GM15510 (cell line): ENCODE measurements around the gene PTPRD.

Experiments
- POLR2A ChIP-seq: IDR thresholded peaks from 3 replicates; pipeline ENCODE4 v1.6.1; 2011; ENCODE audit warnings: borderline replicate concordance; ENCODE audit not compliant: insufficient read length; ENCODE audit errors: extremely low read depth

PTPRD gene

DNA sequence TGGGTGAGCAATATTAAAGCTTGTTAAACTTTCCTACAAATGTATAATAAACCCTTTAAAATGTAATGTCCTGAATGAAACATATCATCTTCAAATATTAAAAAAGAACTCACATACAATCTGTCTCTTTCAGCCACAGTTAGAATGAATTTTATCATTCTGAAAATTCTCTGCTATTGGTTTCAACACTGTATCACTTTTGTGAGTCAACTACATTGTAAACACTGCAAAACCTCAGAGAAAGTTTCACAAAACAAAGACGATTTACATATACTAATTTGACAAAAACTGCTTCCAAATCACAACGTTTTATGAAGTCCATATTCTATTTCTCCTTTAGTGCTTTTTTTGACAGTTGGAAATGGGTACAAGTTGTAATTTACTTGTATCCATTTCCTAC is 1781.2 kb downstream of the PTPRD start:
- no peak for TF ChIP-seq POLR2A

DNA sequence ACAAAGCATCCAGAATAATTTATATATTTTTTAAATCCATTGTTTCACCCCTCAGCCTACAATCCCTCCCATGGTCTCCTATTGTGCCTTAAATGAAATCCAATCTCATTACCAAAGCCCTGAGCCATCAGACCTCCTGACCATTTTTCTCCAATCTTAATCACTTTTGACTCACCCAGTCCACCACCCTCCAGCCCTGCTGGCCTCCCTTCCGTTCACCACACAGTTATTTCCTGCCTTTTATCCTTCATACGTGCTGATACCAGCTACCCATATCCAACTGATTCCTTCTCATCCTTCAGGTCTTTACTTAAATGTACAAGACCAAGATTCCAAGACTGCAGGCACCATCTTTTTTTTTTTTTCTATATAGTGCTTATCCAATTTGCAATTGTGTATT is 1786.5 kb downstream of the PTPRD start:
- TF ChIP-seq POLR2A = no peak

DNA sequence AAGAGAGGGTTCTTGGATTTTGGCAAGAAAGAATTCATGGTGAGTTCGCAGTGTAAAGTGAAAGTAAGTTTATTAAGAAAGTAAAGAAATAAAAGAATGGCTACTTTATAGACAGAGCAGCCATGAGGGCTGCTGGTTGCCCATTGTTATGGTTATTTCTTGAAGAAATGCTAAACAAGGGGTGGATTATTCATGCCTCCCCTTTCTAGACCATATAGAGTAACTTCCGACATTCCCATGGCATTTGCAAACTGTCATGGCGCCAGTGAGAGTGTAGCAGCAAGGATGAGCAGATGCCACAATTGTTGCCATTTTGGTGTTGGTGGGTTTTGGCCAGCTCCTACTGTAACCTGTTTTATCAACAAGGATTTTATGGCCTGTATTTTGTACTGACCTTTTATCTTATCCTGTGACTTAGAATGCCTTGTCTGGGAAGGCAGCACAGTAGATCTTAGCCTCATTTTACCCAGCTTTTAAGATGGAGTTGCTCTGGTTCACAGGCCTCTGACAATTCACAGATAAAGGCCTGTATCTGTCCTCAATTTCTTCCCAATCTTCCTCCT is 1787.1 kb downstream of the PTPRD start:
- no peak for TF ChIP-seq POLR2A

DNA sequence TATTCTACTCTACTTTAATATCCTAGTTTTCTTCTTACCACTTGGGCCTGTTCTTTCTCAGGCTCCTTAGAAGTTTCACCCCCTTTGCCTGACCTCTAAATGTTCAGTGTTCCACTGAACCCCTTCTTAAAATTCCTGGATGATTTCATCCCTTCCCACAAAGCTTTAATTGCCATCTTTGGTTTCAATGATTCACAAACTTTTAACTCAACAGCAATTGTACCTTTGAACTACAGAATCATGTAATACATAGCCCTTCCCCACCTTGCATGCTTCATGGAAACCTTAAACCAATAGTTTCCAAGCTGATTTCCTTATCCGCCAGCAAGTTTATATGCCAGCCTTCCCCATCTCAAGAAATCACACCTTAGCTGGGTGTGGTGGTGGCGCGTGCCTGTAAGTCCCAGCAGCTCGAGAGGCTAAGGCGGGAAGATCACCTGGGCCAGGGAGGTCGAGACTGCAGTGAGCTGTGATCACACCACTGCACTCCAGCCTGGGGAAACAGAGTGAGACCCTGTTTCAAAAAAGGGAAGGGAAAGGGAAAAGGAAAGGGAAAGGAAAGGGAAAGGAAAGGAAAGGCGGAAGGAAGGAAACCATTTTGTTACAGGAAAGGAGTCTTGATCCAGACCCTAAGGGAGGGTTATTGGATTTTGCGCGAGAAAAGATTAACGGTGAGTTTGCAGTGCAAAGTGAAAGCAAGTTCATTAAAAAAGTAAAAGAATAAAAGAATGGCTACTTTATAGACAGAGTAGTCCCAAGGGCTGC is 1789.5 kb downstream of the PTPRD start:
- no peak for TF ChIP-seq POLR2A

DNA sequence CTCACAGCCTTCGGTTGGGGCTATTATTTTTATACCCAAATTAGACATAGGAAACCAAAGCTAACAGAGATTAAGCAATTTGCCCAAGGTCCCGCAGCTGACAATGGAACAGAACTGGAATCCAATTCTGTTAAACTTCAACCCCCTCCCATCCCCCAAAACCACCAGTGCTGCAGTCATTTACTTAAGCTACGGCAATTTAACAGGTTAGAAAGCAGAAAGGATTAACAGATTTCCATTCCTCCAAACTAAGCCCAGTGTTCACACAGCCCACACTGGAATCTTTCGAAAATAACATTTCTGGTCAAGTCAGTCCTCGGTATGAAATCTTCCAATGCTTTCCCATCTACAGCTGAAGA is 1790.2 kb downstream of the PTPRD start:
- TF ChIP-seq POLR2A = no peak

DNA sequence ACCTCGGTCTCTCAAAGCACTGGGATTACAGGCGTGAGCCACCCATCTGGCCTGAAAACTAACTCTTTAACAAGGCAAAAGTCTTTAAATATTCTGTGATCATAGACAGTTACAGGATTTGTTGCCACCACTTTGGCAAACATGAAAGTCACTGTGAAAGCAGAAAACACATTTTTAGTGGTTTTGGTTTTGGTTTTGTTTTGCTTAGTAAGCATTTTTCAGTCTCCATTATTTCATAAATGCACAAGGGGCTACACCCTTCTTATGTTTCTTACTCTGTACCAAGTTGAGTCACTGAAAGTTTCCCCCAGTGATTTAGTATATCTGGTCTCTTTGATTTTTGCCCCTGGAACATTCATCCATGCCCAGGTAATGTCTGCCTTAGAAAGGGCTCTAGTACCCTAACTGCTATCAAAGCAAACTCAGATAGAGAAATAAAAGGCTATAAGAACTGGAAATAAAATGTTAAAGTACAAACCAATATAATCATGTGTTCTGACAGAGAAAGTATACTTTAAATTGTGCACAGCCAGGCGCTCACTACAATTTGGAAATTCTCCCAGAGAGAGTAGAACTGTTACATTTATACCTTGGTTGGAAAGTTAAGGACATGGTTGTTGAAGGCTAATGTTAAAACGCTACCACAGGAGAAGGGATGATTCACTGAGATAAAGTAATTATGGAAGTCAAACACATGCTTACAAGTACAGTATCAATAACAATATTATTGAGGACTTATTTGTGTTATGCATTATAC is 1790.7 kb downstream of the PTPRD start:
- TF ChIP-seq POLR2A = no peak

DNA sequence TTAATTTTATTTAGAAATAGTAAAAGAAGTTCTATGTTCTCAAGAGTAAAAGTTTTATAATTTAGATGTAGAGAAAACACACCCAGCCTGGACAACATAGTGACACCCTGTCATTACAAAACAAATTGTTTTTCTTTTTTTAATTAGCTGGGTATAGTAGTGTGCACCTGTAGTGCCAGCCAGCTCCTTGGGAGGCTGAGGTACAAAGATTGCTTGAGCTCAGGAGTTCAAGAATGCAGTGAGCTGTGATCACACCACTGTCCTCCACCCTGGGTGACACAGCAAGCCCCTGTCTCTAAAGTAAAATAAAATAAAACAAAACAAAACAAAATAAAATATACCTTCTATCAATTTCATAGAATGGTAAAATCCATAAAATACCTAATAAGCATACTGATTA is 1795.5 kb downstream of the PTPRD start:
- TF ChIP-seq POLR2A = no peak

DNA sequence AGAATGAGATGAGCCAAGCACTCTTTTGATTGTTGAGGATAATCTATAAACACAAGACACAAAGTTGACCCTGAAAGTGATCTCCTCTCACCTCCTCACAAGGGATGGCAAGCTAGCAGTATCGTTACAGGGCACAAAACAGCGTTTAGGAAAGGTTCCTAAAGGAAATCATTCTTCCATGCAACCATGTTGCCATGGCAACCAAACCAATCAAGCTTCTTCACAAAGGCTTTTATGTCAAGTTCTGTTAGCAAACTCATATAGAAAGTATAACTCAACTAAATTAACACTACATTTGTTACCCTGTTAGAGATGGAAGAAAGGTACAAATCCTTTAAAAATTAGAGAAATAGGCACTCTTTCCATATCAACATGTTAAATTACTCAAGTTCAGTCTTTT is 1796.4 kb downstream of the PTPRD start:
- TF ChIP-seq POLR2A = no peak

DNA sequence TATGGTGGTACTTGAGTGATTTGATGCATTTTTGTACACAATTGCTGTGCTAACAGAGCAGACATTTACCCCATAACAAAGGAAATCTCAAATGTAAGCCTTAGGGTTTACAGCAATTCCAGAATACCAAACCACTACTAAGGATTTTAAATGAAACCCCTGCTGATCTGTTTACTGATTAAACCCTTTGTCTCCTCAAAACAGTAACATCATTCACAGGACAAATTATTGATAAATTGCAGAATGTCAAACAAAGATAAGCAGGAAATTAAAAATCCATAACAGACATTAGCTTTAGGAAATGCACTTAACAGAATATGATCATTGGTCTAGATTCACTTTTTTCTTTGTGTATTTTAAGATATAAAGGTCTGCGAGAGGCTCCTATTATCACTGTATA is 1796.9 kb downstream of the PTPRD start:
- TF ChIP-seq POLR2A = no peak

DNA sequence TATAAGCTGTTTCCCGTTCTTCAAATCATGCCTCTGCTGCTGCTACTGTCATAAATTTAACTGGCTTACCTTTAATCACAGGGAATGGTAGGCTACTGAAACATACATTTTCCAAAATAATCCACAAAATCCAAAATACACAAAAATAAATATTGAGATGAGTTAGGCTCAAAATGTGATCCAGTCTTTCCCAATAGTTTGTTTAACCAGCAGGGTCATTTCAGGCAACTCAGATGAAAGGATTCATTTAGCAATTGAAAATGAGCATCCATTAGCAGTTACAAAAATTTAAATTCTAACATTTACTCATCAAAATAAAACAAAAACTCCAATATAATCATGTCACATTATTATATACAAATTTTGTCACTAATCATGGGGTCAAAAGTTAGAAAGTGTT is 1797.6 kb downstream of the PTPRD start:
- TF ChIP-seq POLR2A = no peak

DNA sequence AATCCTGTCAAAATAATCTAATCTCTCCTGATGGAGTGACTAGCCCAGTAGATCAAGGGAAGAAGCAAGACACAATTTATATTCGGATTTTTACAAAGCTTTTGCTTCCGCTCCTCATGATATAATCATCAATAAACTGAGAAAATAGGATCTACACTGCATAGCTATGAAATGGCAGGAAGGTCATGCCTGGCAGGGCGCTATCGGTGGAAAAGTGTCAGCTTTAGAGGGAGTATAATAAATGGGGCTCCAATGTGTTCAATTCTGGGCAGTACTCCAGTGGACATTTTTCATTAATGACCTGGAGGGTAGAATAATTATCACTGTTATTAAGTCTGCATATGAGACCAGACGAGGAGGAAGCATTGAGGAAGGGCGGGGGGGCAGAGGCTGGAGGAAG is 1799.9 kb downstream of the PTPRD start:
- no peak for TF ChIP-seq POLR2A

DNA sequence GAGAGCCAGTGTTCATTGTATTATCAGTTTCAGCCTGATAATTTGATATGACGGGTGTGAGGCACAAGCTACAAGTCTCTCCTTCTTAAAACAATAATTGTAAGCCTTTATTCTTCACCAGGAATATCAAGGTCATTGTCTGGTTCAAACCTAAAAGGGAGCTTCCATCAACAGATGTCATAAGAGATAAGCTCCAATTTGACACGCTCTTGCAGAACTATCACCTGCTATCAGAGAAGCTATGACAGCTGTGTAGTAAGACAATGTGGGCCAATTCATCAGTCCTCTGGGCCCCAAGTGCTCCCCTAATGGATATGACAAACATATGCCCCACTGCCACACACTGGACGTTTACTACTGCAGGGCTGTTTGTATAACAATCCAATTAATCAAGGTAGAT is 1803.1 kb downstream of the PTPRD start:
- TF ChIP-seq POLR2A = no peak

DNA sequence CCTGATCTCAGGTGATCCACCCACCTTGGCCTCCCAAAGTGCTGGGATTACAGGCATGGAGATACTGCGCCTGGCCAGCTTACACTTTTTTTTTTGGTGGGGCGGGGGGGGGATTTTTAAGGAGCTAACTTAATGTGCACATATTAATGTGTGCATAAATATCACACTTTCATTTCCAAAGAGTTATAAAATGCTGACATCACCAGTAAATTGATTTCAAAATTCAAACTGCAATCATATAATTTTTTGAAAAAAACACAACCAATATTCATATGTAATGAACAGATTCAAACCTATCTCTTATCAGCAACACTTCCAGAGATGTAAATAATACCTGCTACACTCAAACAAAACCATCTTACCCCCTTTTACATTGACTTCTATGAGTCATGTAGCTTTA is 1806.7 kb downstream of the PTPRD start:
- no peak for TF ChIP-seq POLR2A

DNA sequence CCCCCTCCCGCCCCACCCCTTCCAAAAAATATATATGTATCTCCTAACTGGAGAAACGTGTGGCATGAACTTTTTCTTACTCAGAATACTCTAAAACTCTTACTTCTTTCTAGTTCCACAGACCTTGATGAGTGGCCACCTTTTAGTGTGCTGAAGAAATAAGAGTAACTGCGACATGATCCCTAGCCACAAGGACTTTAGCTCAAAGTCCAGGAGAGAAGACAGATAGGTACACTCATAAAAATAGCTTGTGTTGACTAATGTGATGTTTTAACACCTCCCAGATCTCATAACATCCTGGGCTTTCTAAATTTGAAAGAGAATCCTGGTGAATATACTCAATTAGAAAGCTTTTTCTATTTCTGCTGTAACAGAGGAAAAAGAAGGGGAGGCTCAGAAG is 1808.2 kb downstream of the PTPRD start:
- no peak for TF ChIP-seq POLR2A

DNA sequence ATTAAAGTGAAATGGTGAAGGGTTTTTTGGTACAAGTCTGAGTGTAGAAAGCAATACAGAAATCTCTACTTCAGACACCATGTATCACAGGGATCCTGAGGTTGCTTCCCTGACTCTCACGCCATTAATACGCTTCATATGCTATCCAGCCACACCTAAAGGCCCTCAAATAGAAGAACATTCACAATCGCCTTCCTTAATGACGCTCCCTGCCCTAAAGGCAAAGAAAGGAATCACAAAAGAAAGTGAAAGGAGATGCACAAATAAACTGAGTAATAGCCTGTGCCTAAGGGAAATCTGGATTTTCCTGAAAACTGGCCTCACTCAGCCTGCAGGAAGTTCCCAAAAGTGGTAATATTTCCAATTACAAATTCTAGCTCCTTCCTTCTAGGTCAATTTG is 1810.6 kb downstream of the PTPRD start:
- no peak for TF ChIP-seq POLR2A

DNA sequence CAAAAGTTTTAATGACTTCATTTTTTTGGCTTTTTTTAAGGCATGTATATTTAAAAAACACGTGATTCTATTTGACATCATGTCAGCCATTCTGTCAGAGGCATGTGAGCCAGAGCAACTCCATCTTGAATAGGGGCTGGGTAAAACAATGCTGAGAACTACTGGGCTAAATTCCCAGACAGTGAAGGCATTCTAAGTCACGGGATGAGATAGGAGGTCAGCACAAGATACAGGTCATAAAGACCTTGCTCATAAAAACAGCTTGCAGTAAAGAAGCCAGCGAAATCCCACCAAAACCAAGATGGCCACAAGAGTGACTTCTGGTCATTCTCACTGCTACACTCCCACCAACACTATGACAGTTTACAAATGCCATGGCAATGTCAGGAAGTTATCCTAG is 1812.6 kb downstream of the PTPRD start:
- TF ChIP-seq POLR2A = no peak

DNA sequence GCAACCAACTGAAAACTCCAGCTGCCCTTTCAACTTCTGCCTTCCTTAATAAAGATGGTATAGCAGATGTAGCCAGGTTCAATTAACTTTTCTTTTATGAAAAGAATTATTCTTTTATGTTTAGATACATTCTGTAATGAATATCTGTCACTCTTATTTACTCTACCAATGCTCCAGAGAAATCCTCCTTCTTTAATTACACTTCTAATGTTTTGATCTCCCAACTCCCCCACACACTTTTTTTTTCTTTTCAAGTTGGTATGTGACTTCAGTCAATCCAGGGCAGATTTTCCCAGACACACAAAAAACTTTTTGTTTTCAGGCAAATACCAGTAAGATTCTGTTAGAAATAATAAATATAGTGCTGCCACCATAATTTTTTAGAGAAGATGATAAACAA is 1813.2 kb downstream of the PTPRD start:
- no peak for TF ChIP-seq POLR2A

DNA sequence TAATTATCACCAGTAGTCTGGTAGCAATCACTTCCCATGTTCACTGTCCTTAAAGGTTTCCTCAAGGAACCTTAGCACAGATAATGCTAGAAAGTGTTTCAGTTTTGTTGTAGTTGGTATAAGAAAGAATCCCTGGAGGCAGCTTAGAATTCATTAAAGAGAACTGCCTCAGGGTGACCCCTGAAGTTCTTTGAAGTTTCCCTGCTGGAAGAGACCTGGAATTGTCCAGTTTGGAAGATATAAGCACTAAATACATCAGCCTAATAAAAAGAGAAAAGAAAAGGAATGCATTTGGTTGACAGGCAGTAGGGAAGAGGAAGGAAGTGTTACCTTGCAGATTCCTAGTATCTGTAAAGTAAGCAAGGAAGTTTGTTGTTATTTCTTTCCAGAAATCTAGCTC is 1813.6 kb downstream of the PTPRD start:
- TF ChIP-seq POLR2A = no peak
